Measurements from ENCODE around the gene DMRTA2. TPM values are rescaled to one million over a fixed set of nuclear protein-coding genes. Genes with fewer than 3 reads are reported as not detected.

Gene DMRTA2
- total and polyA plus RNA-seq, 2 donors = 0.14 to 1.5 TPM

- no peak overlapping the region for H3K4me3 ChIP-seq (ENCODE audit: low read length in 2 of 2)
- peaks cover 14 to 27% of the 10 kb centered on the region in 2 donors for H3K4me1 ChIP-seq (ENCODE audit: control insufficient read depth in 2 of 2, insufficient read depth in 2 of 2, low read length in 2 of 2)
- 13% methylated on average over 21 of the region's 21 CpGs for WGBS
- H3K27ac ChIP-seq (ENCODE audit: low read depth in 1 of 2, low read length in 1 of 2) = no peak overlapping the region
- H3K27me3 ChIP-seq (ENCODE audit: control insufficient read depth in 2 of 2, insufficient read depth in 1 of 2, low read length in 1 of 2) = peaks cover 98% of the 10 kb centered on the region in 2 donors
- peaks cover 0 to 4% of the 10 kb centered on the region in 2 donors for H3K9me3 ChIP-seq (ENCODE audit: control insufficient read depth in 2 of 2, insufficient read depth in 1 of 2, low read length in 1 of 2)
- no peak for DNase-seq (ENCODE audit: low read depth in 6 of 9, low spot score in 9 of 9)
- no peaks in the 10 kb centered on the region for H3K36me3 ChIP-seq (ENCODE audit: control insufficient read depth in 2 of 2, insufficient read depth in 2 of 2, low read length in 1 of 2)
Observed at GRCh38 chr1:50419907-50420677, 3.2 kb downstream of the DMRTA2 start.

- Histone ChIP-seq H3K27ac (ENCODE audit: low read depth in 1 of 2, low read length in 1 of 2) (no peak overlapping the region), H3K27me3 (ENCODE audit: control insufficient read depth in 2 of 2, insufficient read depth in 1 of 2, low read length in 1 of 2) (peaks cover 98% of the 10 kb centered on the region in 2 donors), H3K4me3 (ENCODE audit: low read length in 2 of 2) (no peak overlapping the region), H3K9me3 (ENCODE audit: control insufficient read depth in 2 of 2, insufficient read depth in 1 of 2, low read length in 1 of 2) (peaks cover 0 to 4% of the 10 kb centered on the region in 2 donors), H3K36me3 (ENCODE audit: control insufficient read depth in 2 of 2, insufficient read depth in 2 of 2, low read length in 1 of 2) (no peaks in the 10 kb centered on the region), H3K4me1 (ENCODE audit: control insufficient read depth in 2 of 2, insufficient read depth in 2 of 2, low read length in 2 of 2) (peaks cover 14 to 20% of the 10 kb centered on the region in 2 donors)
- no peak for DNase-seq (ENCODE audit: low read depth in 6 of 9, low spot score in 9 of 9)
- WGBS = 5% methylated on average over 60 of the region's 60 CpGs
Observed at GRCh38 chr1:50419192-50419906, 3.9 kb downstream of the DMRTA2 start.

- H3K4me3 ChIP-seq (ENCODE audit: low read length in 2 of 2) = no peak overlapping the region
- H3K4me1 ChIP-seq (ENCODE audit: control insufficient read depth in 2 of 2, insufficient read depth in 2 of 2, low read length in 2 of 2) = peaks cover 13 to 14% of the 10 kb centered on the region in 2 donors
- DNase-seq (ENCODE audit: low read depth in 6 of 9, low spot score in 9 of 9) = no peak
- no peaks in the 10 kb centered on the region for H3K36me3 ChIP-seq (ENCODE audit: control insufficient read depth in 2 of 2, insufficient read depth in 2 of 2, low read length in 1 of 2)
- 3% methylated on average over 64 of the region's 64 CpGs for WGBS
- peaks cover 96 to 98% of the 10 kb centered on the region in 2 donors for H3K27me3 ChIP-seq (ENCODE audit: control insufficient read depth in 2 of 2, insufficient read depth in 1 of 2, low read length in 1 of 2)
- H3K9me3 ChIP-seq (ENCODE audit: control insufficient read depth in 2 of 2, insufficient read depth in 1 of 2, low read length in 1 of 2) = peaks cover 0 to 4% of the 10 kb centered on the region in 2 donors
- no peak overlapping the region for H3K27ac ChIP-seq (ENCODE audit: low read depth in 1 of 2, low read length in 1 of 2)
Observed at GRCh38 chr1:50418600-50419109, 4.6 kb downstream of the DMRTA2 start.

GRCh38 chr1:50417946-50418599 lies 5.2 kb downstream of the DMRTA2 start:
- no peak overlapping the region for H3K4me3 ChIP-seq (ENCODE audit: low read length in 2 of 2)
- H3K4me1 ChIP-seq (ENCODE audit: control insufficient read depth in 2 of 2, insufficient read depth in 2 of 2, low read length in 2 of 2) = peaks cover 9% of the 10 kb centered on the region in 2 donors
- peaks cover 0 to 4% of the 10 kb centered on the region in 2 donors for H3K9me3 ChIP-seq (ENCODE audit: control insufficient read depth in 2 of 2, insufficient read depth in 1 of 2, low read length in 1 of 2)
- no peaks in the 10 kb centered on the region for H3K36me3 ChIP-seq (ENCODE audit: control insufficient read depth in 2 of 2, insufficient read depth in 2 of 2, low read length in 1 of 2)
- WGBS = 14% methylated on average over 20 of the region's 20 CpGs
- H3K27ac ChIP-seq (ENCODE audit: low read depth in 1 of 2, low read length in 1 of 2) = no peak overlapping the region
- DNase-seq (ENCODE audit: low read depth in 6 of 9, low spot score in 9 of 9) = no peak
- H3K27me3 ChIP-seq (ENCODE audit: control insufficient read depth in 2 of 2, insufficient read depth in 1 of 2, low read length in 1 of 2) = peaks cover 91 to 97% of the 10 kb centered on the region in 2 donors

GRCh38 chr1:50417507-50417906 lies 5.7 kb downstream of the DMRTA2 start:
- no peak for DNase-seq (ENCODE audit: low read depth in 6 of 9, low spot score in 9 of 9)
- H3K27me3 ChIP-seq (ENCODE audit: control insufficient read depth in 2 of 2, insufficient read depth in 1 of 2, low read length in 1 of 2) = peaks cover 89 to 97% of the 10 kb centered on the region in 2 donors
- peaks cover 0 to 4% of the 10 kb centered on the region in 2 donors for H3K9me3 ChIP-seq (ENCODE audit: control insufficient read depth in 2 of 2, insufficient read depth in 1 of 2, low read length in 1 of 2)
- no peaks in the 10 kb centered on the region for H3K36me3 ChIP-seq (ENCODE audit: control insufficient read depth in 2 of 2, insufficient read depth in 2 of 2, low read length in 1 of 2)
- H3K4me3 ChIP-seq (ENCODE audit: low read length in 2 of 2) = no peak overlapping the region
- peaks cover 6 to 7% of the 10 kb centered on the region in 2 donors for H3K4me1 ChIP-seq (ENCODE audit: control insufficient read depth in 2 of 2, insufficient read depth in 2 of 2, low read length in 2 of 2)
- H3K27ac ChIP-seq (ENCODE audit: low read depth in 1 of 2, low read length in 1 of 2) = no peak overlapping the region
- 13% methylated on average over 23 of the region's 23 CpGs for WGBS

GRCh38 chr1:50416553-50417453 lies 6.4 kb downstream of the DMRTA2 start:
- Histone ChIP-seq H3K4me3 (ENCODE audit: low read length in 2 of 2) (no peak overlapping the region), H3K27me3 (ENCODE audit: control insufficient read depth in 2 of 2, insufficient read depth in 1 of 2, low read length in 1 of 2) (peaks cover 85 to 92% of the 10 kb centered on the region in 2 donors), H3K4me1 (ENCODE audit: control insufficient read depth in 2 of 2, insufficient read depth in 2 of 2, low read length in 2 of 2) (peaks cover 6 to 7% of the 10 kb centered on the region in 2 donors), H3K9me3 (ENCODE audit: control insufficient read depth in 2 of 2, insufficient read depth in 1 of 2, low read length in 1 of 2) (peaks cover 0 to 4% of the 10 kb centered on the region in 2 donors), H3K36me3 (ENCODE audit: control insufficient read depth in 2 of 2, insufficient read depth in 2 of 2, low read length in 1 of 2) (no peaks in the 10 kb centered on the region), H3K27ac (ENCODE audit: low read depth in 1 of 2, low read length in 1 of 2) (no peak overlapping the region)
- WGBS = 8% methylated on average over 46 of the region's 46 CpGs
- no peak for DNase-seq (ENCODE audit: low read depth in 6 of 9, low spot score in 9 of 9)

- Histone ChIP-seq H3K27me3 (ENCODE audit: control insufficient read depth in 2 of 2, insufficient read depth in 1 of 2, low read length in 1 of 2) (peaks cover 80 to 89% of the 10 kb centered on the region in 2 donors), H3K36me3 (ENCODE audit: control insufficient read depth in 2 of 2, insufficient read depth in 2 of 2, low read length in 1 of 2) (no peaks in the 10 kb centered on the region), H3K27ac (ENCODE audit: low read depth in 1 of 2, low read length in 1 of 2) (no peak overlapping the region), H3K9me3 (ENCODE audit: control insufficient read depth in 2 of 2, insufficient read depth in 1 of 2, low read length in 1 of 2) (peaks cover 0 to 4% of the 10 kb centered on the region in 2 donors), H3K4me1 (ENCODE audit: control insufficient read depth in 2 of 2, insufficient read depth in 2 of 2, low read length in 2 of 2) (peaks cover 4 to 6% of the 10 kb centered on the region in 2 donors), H3K4me3 (ENCODE audit: low read length in 2 of 2) (no peak overlapping the region)
- no peak for DNase-seq (ENCODE audit: low read depth in 6 of 9, low spot score in 9 of 9)
- 4% methylated on average over 25 of the region's 25 CpGs for WGBS
Observed at GRCh38 chr1:50416150-50416527, 7.1 kb downstream of the DMRTA2 start.

Measured in thymus (tissue), 11 donors.